ENCODE data around the gene MPDU1. TPM values are rescaled to one million over a fixed set of nuclear protein-coding genes. Genes with fewer than 3 reads are reported as not detected.

The MPDU1 gene
- total RNA-seq, 6 donors from 2014 or later = 50.6 to 121 (median 56.2) TPM

DNA sequence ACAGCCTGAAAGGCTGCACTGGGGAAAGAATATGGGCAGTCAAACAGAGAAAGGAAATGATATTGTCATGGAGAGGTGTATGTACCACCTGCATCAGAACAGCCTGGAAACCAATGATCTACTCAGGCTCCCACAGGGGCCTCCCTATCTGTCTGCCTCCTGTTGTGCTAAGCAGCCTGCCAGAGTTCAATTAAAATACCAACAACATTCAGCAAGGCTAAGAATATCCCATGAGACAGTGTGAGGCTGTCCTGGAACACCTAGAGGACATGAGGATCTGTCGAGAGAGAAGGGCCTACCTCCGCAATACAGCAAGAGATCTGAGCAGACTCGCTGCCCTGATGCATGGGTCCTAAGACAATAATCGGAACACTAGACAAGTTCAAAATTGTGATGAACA lies 22.6 kb downstream of the MPDU1 start:
- no peak for ATAC-seq (ENCODE audit: low FRiP score in 2 of 2)
- Histone ChIP-seq H3K4me1 (peaks cover under 1 to 6% (median 4%) of the 10 kb centered on the region in 4 donors), H3K36me3 (peaks cover 32 to 54% (median 48%) of the 10 kb centered on the region in 4 donors), H3K4me3 (no peak overlapping the region), H3K9me3 (no peaks in the 10 kb centered on the region), H3K27me3 (no peaks in the 10 kb centered on the region), H3K27ac (no peak overlapping the region)
- 95 to 97% methylated on average over 4 of the region's 4 CpGs for WGBS, 2 donors
- no peak for TF ChIP-seq POLR2A (IDR thresholded peaks at IDR 0.05)
- no peak for TF ChIP-seq POLR2AphosphoS5 (IDR thresholded peaks at IDR 0.05)
- TF ChIP-seq, protein P1, sequence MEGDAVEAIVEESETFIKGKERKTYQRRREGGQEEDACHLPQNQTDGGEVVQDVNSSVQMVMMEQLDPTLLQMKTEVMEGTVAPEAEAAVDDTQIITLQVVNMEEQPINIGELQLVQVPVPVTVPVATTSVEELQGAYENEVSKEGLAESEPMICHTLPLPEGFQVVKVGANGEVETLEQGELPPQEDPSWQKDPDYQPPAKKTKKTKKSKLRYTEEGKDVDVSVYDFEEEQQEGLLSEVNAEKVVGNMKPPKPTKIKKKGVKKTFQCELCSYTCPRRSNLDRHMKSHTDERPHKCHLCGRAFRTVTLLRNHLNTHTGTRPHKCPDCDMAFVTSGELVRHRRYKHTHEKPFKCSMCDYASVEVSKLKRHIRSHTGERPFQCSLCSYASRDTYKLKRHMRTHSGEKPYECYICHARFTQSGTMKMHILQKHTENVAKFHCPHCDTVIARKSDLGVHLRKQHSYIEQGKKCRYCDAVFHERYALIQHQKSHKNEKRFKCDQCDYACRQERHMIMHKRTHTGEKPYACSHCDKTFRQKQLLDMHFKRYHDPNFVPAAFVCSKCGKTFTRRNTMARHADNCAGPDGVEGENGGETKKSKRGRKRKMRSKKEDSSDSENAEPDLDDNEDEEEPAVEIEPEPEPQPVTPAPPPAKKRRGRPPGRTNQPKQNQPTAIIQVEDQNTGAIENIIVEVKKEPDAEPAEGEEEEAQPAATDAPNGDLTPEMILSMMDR (IDR thresholded peaks at IDR 0.05) = no peak
- no peak for TF ChIP-seq EP300 (IDR thresholded peaks at IDR 0.05)
- DNase-seq = no peak

DNA sequence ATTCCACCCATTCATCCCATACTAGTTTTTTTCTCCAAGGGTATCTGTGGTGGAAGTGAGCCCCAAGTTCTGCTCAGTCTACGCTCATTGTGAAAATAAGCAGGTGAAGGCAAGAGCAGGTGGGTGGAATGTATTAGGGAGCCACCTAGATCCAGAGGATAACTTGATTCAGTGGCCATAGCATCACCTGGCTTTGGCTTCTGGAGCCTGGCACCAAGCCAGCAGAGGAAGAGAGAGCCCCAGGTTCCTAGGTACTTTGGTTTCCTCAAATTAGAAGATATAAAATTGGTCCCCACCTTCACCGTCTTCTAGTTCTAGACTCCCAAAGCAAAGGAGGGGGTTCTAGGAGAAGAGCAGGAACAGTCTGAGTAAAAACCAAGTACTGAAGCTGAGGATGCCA lies 27.0 kb downstream of the MPDU1 start:
- no peak for DNase-seq
- no peak for TF ChIP-seq POLR2A (IDR thresholded peaks at IDR 0.05)
- TF ChIP-seq POLR2AphosphoS5 (IDR thresholded peaks at IDR 0.05) = no peak
- no peak for TF ChIP-seq EP300 (IDR thresholded peaks at IDR 0.05)
- TF ChIP-seq, protein P1 (IDR thresholded peaks at IDR 0.05) = no peak
- WGBS, 2 donors = 98 to 100% methylated on average over 2 of the region's 2 CpGs
- no peak overlapping the region for H3K27ac ChIP-seq
- no peak overlapping the region for H3K4me3 ChIP-seq
- H3K4me1 ChIP-seq = peaks cover 24 to 35% (median 34%) of the 10 kb centered on the region in 4 donors
- H3K9me3 ChIP-seq = no peaks in the 10 kb centered on the region
- H3K27me3 ChIP-seq = no peaks in the 10 kb centered on the region
- peaks cover 0 to 10% (median 6%) of the 10 kb centered on the region in 4 donors for H3K36me3 ChIP-seq
- no peak for ATAC-seq (ENCODE audit: low FRiP score in 2 of 2)

DNA sequence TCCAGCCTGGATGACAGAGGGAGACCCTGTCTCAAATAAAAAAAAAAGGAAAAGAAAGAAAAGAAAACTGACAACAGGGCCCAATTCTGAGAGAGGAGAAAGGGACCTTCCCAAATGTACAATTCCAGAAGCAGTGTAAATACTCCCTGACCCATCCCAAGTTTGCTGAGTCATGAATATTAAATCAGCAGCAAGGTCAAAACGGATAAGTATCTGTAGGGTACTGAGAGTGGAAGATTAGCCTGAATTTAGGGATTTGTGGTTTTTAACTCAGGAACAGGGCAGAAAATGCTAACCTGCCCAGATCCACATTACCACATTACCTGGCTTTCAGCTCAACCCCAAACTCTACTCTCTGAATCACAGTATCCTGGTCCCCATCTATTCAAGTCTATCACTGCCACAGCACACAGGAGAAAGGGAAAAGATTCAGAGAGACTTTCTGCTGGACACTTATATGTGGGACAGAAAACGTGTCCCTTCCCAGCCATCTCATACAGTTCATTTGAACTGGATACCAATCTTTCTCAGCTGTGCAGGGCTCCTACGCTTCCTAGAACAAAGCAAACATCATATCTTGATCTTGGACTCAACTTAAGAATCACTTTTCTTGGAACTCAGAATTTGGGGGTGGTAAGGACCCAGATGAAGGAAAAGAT lies 28.1 kb downstream of the MPDU1 start:
- H3K4me3 ChIP-seq = no peak overlapping the region
- peaks cover 24 to 35% (median 34%) of the 10 kb centered on the region in 4 donors for H3K4me1 ChIP-seq
- H3K36me3 ChIP-seq = peaks cover 0 to 4% (median 1%) of the 10 kb centered on the region in 4 donors
- WGBS, 2 donors = 51 to 59% methylated on average over 3 of the region's 3 CpGs
- no peak for ATAC-seq (ENCODE audit: low FRiP score in 2 of 2)
- H3K9me3 ChIP-seq = no peaks in the 10 kb centered on the region
- no peak for TF ChIP-seq POLR2A (IDR thresholded peaks at IDR 0.05)
- TF ChIP-seq, protein P1 (IDR thresholded peaks at IDR 0.05) = no peak
- no peak for TF ChIP-seq EP300 (IDR thresholded peaks at IDR 0.05)
- no peak for TF ChIP-seq POLR2AphosphoS5 (IDR thresholded peaks at IDR 0.05)
- no peak overlapping the region for H3K27ac ChIP-seq
- DNase-seq = no peak
- H3K27me3 ChIP-seq = no peaks in the 10 kb centered on the region

DNA sequence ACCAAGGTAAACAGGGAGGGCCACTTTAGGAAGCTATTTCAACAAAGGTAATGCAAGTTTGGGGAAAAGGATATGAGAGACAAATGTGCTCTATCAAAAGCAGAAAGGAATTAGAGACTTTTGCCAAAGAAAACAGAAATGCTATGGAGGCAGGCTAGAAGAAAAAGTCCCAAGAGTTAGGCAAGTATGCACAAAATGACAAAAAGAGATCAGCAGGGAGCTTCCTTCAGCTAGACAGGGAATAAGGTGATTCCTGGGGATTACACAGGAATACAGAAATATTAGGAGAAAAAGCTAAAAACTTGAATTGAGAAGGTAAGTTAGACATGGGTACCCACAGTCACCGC lies 28.6 kb downstream of the MPDU1 start:
- no peaks in the 10 kb centered on the region for H3K9me3 ChIP-seq
- ATAC-seq (ENCODE audit: low FRiP score in 2 of 2) (no peak), DNase-seq (no peak)
- no peak overlapping the region for H3K27ac ChIP-seq
- 90 to 100% methylated on average over 1 of the region's 1 CpG for whole genome bisulfite sequencing, 2 donors
- H3K36me3 ChIP-seq = peaks cover 0 to 4% (median 1%) of the 10 kb centered on the region in 4 donors
- peaks cover 24 to 35% (median 34%) of the 10 kb centered on the region in 4 donors for H3K4me1 ChIP-seq
- H3K4me3 ChIP-seq = no peak overlapping the region
- H3K27me3 ChIP-seq = no peaks in the 10 kb centered on the region
- TF ChIP-seq POLR2A (IDR thresholded peaks at IDR 0.05) = no peak
- TF ChIP-seq EP300 (IDR thresholded peaks at IDR 0.05) = no peak
- TF ChIP-seq, protein P1 (IDR thresholded peaks at IDR 0.05) = no peak
- TF ChIP-seq POLR2AphosphoS5 (IDR thresholded peaks at IDR 0.05) = no peak
